ENCODE results near the gene GPSM3. TPM values are rescaled to one million over a fixed set of nuclear protein-coding genes. Genes with fewer than 3 reads are reported as not detected.
"Not testable (repeated sequence)": the region's sequence is repeated elsewhere in the genome, so short reads cannot be mapped to it uniquely, and the experiment has no call there.

Gene GPSM3
- total RNA-seq, 1 donor from 2014 or later = 20.8 TPM

DNA sequence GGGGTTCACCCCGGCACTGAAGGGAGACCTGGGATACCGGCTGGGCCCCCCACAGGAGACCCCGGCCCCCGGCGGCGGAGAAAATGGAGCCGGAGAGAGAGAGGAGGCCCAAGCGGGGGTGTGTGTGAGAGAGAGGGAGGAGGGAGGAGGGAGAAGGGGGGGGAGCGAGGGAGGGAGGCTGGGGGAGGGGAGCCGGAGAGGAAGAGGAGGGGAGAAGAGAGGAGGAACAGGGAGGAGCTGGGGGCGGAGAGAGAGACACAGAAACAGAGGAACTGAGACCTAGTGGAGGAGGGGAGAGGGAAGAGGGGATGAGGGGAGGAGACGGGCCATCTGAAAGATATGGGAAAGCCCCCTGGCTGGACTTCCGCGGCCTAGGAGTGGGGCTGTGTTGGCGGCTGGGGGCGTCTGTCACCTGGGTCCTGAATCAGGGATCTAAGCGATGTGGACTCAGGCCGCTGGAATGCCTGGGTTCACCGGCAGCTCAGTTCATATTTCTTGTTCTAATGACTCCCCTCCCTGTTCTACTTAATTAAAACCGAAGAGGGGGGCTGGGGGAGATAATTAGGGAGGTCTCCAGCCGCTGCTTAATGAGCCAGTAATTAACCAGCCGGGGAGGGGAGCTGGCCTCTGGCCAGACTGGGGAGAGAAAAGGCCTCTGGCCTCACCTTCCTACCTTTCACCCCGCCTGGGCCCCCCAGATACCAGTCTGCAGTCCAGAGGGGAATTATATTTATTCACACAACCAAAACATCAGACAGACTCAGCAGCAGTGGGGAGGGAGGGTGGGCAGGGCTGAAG lies 2.2 kb downstream of the GPSM3 start, which contains the start of gene PBX2:
Gene PBX2 (minus strand): TSS at position 149 of the 798 bp plus-strand sequence. CDS start 287 bp downstream, outside the sequence.
- TF ChIP-seq CTCF (IDR thresholded peaks at IDR 0.05; ENCODE audit: insufficient read depth, low read length, poor library complexity, severe bottlenecking) = no peak
- H3K36me3 ChIP-seq (ENCODE audit: control insufficient read depth, insufficient read depth, low read length) = no peaks in the 10 kb centered on the region
- peak within 1 kb of the TSS; percentile 71 for H3K4me3 ChIP-seq (ENCODE audit: low read depth, low read length)
- DNase-seq (ENCODE audit: low read depth) = peak; percentile 65
- H3K27me3 ChIP-seq (ENCODE audit: control insufficient read depth, insufficient read depth, low read length) = no peaks in the 10 kb centered on the region

- peak overlapping the region; percentile 71 for H3K4me3 ChIP-seq (ENCODE audit: low read depth, low read length)
- no peaks in the 10 kb centered on the region for H3K36me3 ChIP-seq (ENCODE audit: control insufficient read depth, insufficient read depth, low read length)
- no peak for DNase-seq (ENCODE audit: low read depth)
- TF ChIP-seq CTCF (IDR thresholded peaks at IDR 0.05; ENCODE audit: insufficient read depth, low read length, poor library complexity, severe bottlenecking) = no peak
- no peaks in the 10 kb centered on the region for H3K27me3 ChIP-seq (ENCODE audit: control insufficient read depth, insufficient read depth, low read length)
These were observed 2.7 kb downstream of the GPSM3 start for GRCh38 chr6:32189742-32190053.

DNA sequence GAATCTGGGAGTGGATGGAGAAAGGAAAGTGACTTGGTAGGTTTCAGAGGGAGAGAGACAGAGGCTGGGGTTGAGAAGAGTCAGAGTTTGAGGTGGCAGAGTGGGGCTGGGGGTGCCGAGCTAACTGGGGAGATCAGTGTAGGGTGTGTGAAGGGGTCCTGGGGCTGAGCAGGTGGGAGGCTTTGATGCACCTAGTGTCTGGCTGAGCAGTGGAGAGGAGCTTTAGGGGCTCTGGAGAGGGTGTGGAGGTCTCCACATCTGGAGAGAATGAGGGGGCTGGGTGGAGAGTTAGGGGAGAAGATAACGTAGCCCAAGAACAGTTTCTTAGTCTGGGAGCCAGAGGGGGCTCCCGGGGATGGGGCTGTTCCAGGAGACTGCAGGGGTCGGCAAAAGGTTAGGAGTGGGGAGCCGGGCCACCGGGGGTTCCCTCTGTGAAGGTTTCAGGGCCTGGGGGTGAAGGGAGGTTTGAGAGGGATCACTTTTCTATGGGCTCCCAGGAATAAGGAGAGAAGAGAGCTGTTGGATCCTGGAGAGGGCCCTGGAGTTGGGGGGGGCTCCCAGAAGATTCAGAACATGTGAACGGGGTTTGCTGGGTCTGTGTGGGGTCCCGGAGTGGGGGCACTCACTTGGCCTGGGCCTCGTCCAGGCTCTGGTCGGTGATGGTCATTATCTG lies 3.2 kb downstream of the GPSM3 start:
- H3K27me3 ChIP-seq (ENCODE audit: control insufficient read depth, insufficient read depth, low read length) = no peaks in the 10 kb centered on the region
- no peak for DNase-seq (ENCODE audit: low read depth)
- no peak for TF ChIP-seq CTCF (IDR thresholded peaks at IDR 0.05; ENCODE audit: insufficient read depth, low read length, poor library complexity, severe bottlenecking)
- peak overlapping the region; percentile 71 for H3K4me3 ChIP-seq (ENCODE audit: low read depth, low read length)
- H3K36me3 ChIP-seq (ENCODE audit: control insufficient read depth, insufficient read depth, low read length) = no peaks in the 10 kb centered on the region

GRCh38 chr6:32188381-32189068 lies 3.9 kb downstream of the GPSM3 start:
- H3K4me3 ChIP-seq (ENCODE audit: low read depth, low read length) = peak overlapping the region; percentile 71
- H3K27me3 ChIP-seq (ENCODE audit: control insufficient read depth, insufficient read depth, low read length) = no peaks in the 10 kb centered on the region
- no peaks in the 10 kb centered on the region for H3K36me3 ChIP-seq (ENCODE audit: control insufficient read depth, insufficient read depth, low read length)
- no peak for TF ChIP-seq CTCF (IDR thresholded peaks at IDR 0.05; ENCODE audit: insufficient read depth, low read length, poor library complexity, severe bottlenecking)
- no peak for DNase-seq (ENCODE audit: low read depth)

GRCh38 chr6:32187725-32188380 lies 4.6 kb downstream of the GPSM3 start:
- DNase-seq (ENCODE audit: low read depth); H3K4me3 ChIP-seq (ENCODE audit: low read depth, low read length); H3K36me3 ChIP-seq (ENCODE audit: control insufficient read depth, insufficient read depth, low read length); H3K27me3 ChIP-seq (ENCODE audit: control insufficient read depth, insufficient read depth, low read length): not testable (repeated sequence)

Measured in kidney epithelial cell (primary cell).